Transverse colon (tissue), 4 donors: Measurements from ENCODE around the gene IMMP2L.

Experiments
- EP300 ChIP-seq: sonication (generic); formaldehyde crosslinking; IDR thresholded peaks from one replicate; pipeline ENCODE4 v1.6.1; 2017; ENCODE audit warnings: antibody characterized with exemption, low read depth
- POLR2AphosphoS5 ChIP-seq, 3 donors: sonication (generic); formaldehyde crosslinking; IDR thresholded peaks; one replicate each; pipeline ENCODE4 v1.6.1; 2016; ENCODE audit warnings: antibody characterized with exemption in 3 of 3
- TF ChIP-seq, protein P1 (sequence below), 5 experiments: fragments of 200-600 bp in 3 of 5; fragments of 450-650 bp in 2 of 5; sonication (generic) in 3 of 5; IDR thresholded peaks; 1 replicate in 2 of 5; 2 replicates in 3 of 5; pipeline ENCODE4 v1.5.1; 2016 to 2017; ENCODE audit warnings: antibody characterized with exemption in 5 of 5, inconsistent platforms in 3 of 5, mild to moderate bottlenecking in 2 of 5, moderate library complexity in 1 of 5

DNA sequence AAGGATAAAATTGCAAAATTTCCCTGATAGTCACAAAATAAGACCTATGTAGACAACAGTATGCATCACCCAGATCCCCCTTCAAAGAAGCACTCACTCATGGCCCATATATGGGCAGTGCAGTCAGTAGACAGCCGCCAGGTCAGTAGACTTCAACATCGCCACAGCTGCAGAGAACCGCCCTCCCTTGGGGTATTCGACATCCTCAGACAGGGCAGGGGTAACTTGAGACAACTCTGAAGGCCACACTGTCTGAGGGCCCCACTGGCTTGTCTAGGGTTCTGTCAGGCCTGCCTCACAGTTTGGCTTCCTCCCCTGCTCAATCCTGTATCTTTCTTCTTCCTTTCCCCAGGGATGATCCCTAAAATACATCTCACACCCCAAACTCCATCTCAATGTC, 172.3 kb downstream of the IMMP2L start:
- TF ChIP-seq EP300 (no peak), POLR2AphosphoS5 (IDR thresholded peaks at IDR 0.05) (no peak)
- TF ChIP-seq, protein P1, sequence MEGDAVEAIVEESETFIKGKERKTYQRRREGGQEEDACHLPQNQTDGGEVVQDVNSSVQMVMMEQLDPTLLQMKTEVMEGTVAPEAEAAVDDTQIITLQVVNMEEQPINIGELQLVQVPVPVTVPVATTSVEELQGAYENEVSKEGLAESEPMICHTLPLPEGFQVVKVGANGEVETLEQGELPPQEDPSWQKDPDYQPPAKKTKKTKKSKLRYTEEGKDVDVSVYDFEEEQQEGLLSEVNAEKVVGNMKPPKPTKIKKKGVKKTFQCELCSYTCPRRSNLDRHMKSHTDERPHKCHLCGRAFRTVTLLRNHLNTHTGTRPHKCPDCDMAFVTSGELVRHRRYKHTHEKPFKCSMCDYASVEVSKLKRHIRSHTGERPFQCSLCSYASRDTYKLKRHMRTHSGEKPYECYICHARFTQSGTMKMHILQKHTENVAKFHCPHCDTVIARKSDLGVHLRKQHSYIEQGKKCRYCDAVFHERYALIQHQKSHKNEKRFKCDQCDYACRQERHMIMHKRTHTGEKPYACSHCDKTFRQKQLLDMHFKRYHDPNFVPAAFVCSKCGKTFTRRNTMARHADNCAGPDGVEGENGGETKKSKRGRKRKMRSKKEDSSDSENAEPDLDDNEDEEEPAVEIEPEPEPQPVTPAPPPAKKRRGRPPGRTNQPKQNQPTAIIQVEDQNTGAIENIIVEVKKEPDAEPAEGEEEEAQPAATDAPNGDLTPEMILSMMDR (IDR thresholded peaks at IDR 0.05) = no peak
